Transverse colon (tissue), 4 donors: ENCODE data around the gene HSPG2. TPM values are rescaled to one million over a fixed set of nuclear protein-coding genes. Genes with fewer than 3 reads are reported as not detected.

Source experiments
- DNase-seq: peaks from one replicate; pipeline ENCODE4 v3.0.0-alpha.2; 2019
- H3K27ac ChIP-seq, 4 donors: fragments of 200-600 bp; sonication (generic); 2 replicates each; pipeline ENCODE4 v1.5.1; 2016 to 2018; ENCODE audit warnings: inconsistent platforms in 4 of 4
- H3K27me3 ChIP-seq: fragments of 200-600 bp; sonication (generic); 2 replicates; pipeline ENCODE4 v1.5.1; 2017; ENCODE audit warnings: inconsistent platforms
- H3K36me3 ChIP-seq, 4 donors: fragments of 200-600 bp; sonication (generic); 2 replicates each; pipeline ENCODE4 v1.5.1; 2017 to 2019; ENCODE audit warnings: inconsistent platforms in 4 of 4
- H3K4me1 ChIP-seq, 4 donors: fragments of 200-600 bp; sonication (generic); 2 replicates each; pipeline ENCODE4 v1.5.1; 2017 to 2020; ENCODE audit warnings: inconsistent platforms in 4 of 4
- H3K4me3 ChIP-seq, 4 donors: fragments of 200-600 bp; sonication (generic); 1 replicate in 1 of 4; 2 replicates in 3 of 4; pipeline versions ENCODE4 v1.5.1 to v1.6.1; 2017 to 2019; ENCODE audit warnings: inconsistent platforms in 4 of 4
- H3K9me3 ChIP-seq, 2 donors: fragments of 200-600 bp; sonication (generic); 2 replicates each; pipeline ENCODE4 v1.5.1; 2017 to 2019; ENCODE audit warnings: inconsistent platforms in 2 of 2
- CTCF ChIP-seq, 5 experiments: fragments of 200-600 bp in 3 of 5; fragments of 450-650 bp in 2 of 5; sonication (generic) in 3 of 5; IDR thresholded peaks; 1 replicate in 2 of 5; 2 replicates in 3 of 5; pipeline ENCODE4 v1.5.1; 2016 to 2017; ENCODE audit warnings: antibody characterized with exemption in 5 of 5, inconsistent platforms in 3 of 5, mild to moderate bottlenecking in 2 of 5, moderate library complexity in 1 of 5
- EP300 ChIP-seq: sonication (generic); formaldehyde crosslinking; IDR thresholded peaks from one replicate; pipeline ENCODE4 v1.6.1; 2017; ENCODE audit warnings: antibody characterized with exemption, low read depth
- POLR2A ChIP-seq: fragments of 450-650 bp; IDR thresholded peaks from one replicate; pipeline ENCODE4 v1.6.1; 2016; ENCODE audit warnings: antibody characterized with exemption, mild to moderate bottlenecking, moderate library complexity
- POLR2AphosphoS5 ChIP-seq, 3 donors: sonication (generic); formaldehyde crosslinking; IDR thresholded peaks; one replicate each; pipeline ENCODE4 v1.6.1; 2016; ENCODE audit warnings: antibody characterized with exemption in 3 of 3
- WGBS, 2 donors: methylation state at CpG; one replicate each; pipeline ENCODE4 v1.1.5; 2018; ENCODE audit warnings: low coverage in 1 of 2; 5-methylcytosine and 5-hydroxymethylcytosine counted together
- in situ Hi-C, 4 donors: fragments of 200-750 bp; cut with MboI; loops; one replicate each; pipeline versions ENCODE4 v1.15.0 to v1.15.1; 2017; ENCODE audit warnings: low sequenced_read_pairs in 3 of 4, low pct_ligation_motif_present in 1 of 4, low pct_unique_long_range_greater_than_20kb in 1 of 4
- intact Hi-C: fragments of 100-400 bp; cut with DNase I; formaldehyde crosslinking; loops from one replicate; pipeline ENCODE4 v1.15.1; 2023; ENCODE audit warnings: low total_unique reads
- total RNA-seq, 4 donors: library from RNA; depleted of rRNA; stranded (reverse); fragments of >200 nt; gene quantifications; one replicate each; pipeline ENCODE4 v1.1.0, GENCODE V29; 2016

Gene HSPG2
- total RNA-seq, 4 donors from 2014 or later, result 107 to 343 (median 228) TPM

- H3K36me3 ChIP-seq, result no peaks in the 10 kb centered on the region
- peak overlapping the region; percentile 74 to 98 (median 94) for H3K27ac ChIP-seq
- no peak for DNase-seq
- H3K4me1 ChIP-seq, result peaks cover 69 to 98% (median 79%) of the 10 kb centered on the region in 4 donors
- no peak for TF ChIP-seq POLR2AphosphoS5 (IDR thresholded peaks at IDR 0.05)
- TF ChIP-seq POLR2A, result no peak
- no peak for TF ChIP-seq CTCF (IDR thresholded peaks at IDR 0.05)
- TF ChIP-seq EP300, result no peak
- in situ Hi-C loops, result no loop called here
- H3K9me3 ChIP-seq, result no peaks in the 10 kb centered on the region
- intact Hi-C loops, result loop anchor here (5.0 kb wide), 1 partner anchor 33 kb away; the partner anchor contains the start of gene HSPG2
- H3K27me3 ChIP-seq, result no peaks in the 10 kb centered on the region
- H3K4me3 ChIP-seq, result no peak overlapping the region
- 66 to 100% methylated on average over 2 to 26 of the region's 26 CpGs for WGBS, 2 donors
These were observed 33.3 kb downstream of the HSPG2 start for GRCh38 chr1:21903638-21904453.

- H3K27me3 ChIP-seq, result no peaks in the 10 kb centered on the region
- no peaks in the 10 kb centered on the region for H3K36me3 ChIP-seq
- no peak for TF ChIP-seq POLR2A
- TF ChIP-seq POLR2AphosphoS5 (IDR thresholded peaks at IDR 0.05), result no peak
- TF ChIP-seq EP300, result no peak
- no peak for TF ChIP-seq CTCF (IDR thresholded peaks at IDR 0.05)
- H3K9me3 ChIP-seq, result no peaks in the 10 kb centered on the region
- peaks cover 83 to 98% (median 86%) of the 10 kb centered on the region in 4 donors for H3K4me1 ChIP-seq
- in situ Hi-C loops (no loop called here), intact Hi-C loops (loop anchor here (5.0 kb wide), 1 partner anchor 35 kb away; the partner anchor contains the start of gene HSPG2)
- H3K4me3 ChIP-seq, result no peak overlapping the region
- 52% methylated on average over 18 of the region's 20 CpGs; no CpG with 5 or more reads in 1 of the 2 donors for WGBS, 2 donors
- H3K27ac ChIP-seq, result peak overlapping the region; percentile 74 to 98 (median 94)
- no peak for DNase-seq
These were observed 34.8 kb downstream of the HSPG2 start for GRCh38 chr1:21902026-21903012.

- H3K9me3 ChIP-seq, result no peaks in the 10 kb centered on the region
- 48% methylated on average over 5 of the region's 5 CpGs; no CpG with 5 or more reads in 1 of the 2 donors for WGBS, 2 donors
- H3K4me3 ChIP-seq, result no peak overlapping the region
- intact Hi-C loops (loop anchor here (5.0 kb wide), 1 partner anchor 36 kb away; the partner anchor contains the start of gene HSPG2), in situ Hi-C loops (no loop called here)
- peaks cover 83 to 98% (median 88%) of the 10 kb centered on the region in 4 donors for H3K4me1 ChIP-seq
- peak overlapping the region; percentile 74 to 98 (median 94) for H3K27ac ChIP-seq
- no peaks in the 10 kb centered on the region for H3K27me3 ChIP-seq
- DNase-seq, result no peak
- H3K36me3 ChIP-seq, result no peaks in the 10 kb centered on the region
- TF ChIP-seq EP300 (no peak), CTCF (IDR thresholded peaks at IDR 0.05) (no peak), POLR2AphosphoS5 (IDR thresholded peaks at IDR 0.05) (peak in 1 of 3 donors; percentile 25), POLR2A (no peak)
These were observed 35.6 kb downstream of the HSPG2 start for GRCh38 chr1:21901473-21901847.
